ACHN (cell line): ENCODE data around the gene FAM107B.
"Not testable (repeated sequence)": the region's sequence is repeated elsewhere in the genome, so short reads cannot be mapped to it uniquely, and the experiment has no call there.

Experiments
- DNase-seq: peaks from one replicate; pipeline ENCODE4 v3.0.0-alpha.2; 2015
- in situ Hi-C: cut with HindIII; loops from 2 replicates; pipeline ENCODE4 v1.10.0; 2017; ENCODE audit warnings: low sequenced_read_pairs, low pct_ligation_motif_present, low pct_unique_long_range_greater_than_20kb

The FAM107B gene

DNA sequence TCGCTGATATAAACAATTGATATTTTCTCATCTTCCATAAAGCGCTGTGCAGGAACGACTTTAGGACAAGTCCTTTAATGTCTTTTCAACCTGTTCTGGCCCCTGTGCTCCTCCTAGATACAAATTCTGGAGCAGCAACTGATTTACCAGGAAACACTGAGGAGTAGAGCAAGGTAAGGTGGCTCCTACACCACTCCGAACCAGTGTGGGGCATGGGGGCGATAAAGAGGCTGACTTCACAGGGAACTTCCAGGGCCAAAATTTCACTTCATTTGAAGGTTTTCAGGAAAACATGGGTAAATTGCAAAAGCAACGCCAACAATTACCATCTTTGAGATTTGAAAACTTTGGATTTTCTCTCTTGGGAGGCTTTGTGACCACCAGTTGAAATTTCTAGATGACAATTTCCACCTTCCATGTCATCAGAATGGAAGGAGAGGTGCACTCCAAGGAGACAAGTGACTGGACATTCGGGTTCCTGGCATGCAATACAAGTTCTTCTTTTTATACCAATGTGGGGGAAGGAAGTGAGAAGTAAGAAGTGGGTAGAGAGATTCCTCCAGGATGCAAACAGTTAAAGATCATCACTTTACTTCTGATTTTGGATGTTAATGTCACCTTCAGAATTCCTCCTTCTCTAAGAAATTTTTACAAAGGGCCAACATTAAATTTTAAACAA is 118.5 kb downstream of the FAM107B start:
- no peak for DNase-seq
- in situ Hi-C loops: no loop called here

- in situ Hi-C loops: no loop called here
- no peak for DNase-seq
These were observed 119.8 kb downstream of the FAM107B start for GRCh38 chr10:14654821-14655382.

DNA sequence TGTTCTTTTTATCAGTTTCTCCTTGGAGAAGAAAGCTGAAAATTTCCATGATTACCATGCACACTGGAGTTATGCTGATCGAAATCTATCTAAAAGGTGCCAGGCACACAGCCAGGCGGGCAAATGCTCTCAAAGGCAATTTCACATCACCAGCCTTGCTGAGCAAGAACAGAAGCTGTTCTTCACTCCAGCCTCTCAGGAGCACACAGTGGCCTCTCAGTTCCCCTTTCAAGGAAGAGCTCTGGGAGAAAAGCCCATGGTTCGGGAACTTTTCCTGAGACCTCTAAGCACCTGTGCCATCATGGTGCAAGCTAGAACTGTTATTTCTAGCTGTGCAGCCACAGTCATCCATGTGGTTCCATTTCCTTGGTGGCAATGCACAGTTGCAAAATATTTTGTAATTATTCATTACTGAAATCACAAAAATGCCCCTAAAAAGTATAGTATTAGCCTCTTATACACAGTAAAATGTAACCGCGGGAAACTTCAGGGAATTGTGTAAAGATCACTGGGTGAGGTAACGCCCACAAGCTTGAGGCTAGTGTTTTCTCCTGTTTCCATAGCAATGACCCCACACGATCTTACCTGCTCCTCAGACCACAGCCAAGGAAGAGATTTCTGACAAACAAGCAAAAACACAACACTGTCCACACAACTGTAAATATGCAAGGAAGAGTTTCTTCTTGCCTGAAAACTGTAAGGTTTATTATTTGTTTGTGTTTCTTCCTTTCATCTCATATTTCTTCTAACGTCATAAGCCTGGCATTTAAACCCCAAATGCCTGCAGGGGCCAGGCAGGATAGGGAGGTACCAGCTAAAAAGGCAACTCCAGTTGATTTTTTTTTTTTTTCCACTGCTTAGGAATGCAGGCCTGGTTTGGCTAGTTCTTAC is 121.2 kb downstream of the FAM107B start:
- peak; percentile 22 for DNase-seq
- in situ Hi-C loops: no loop called here

- in situ Hi-C loops: no loop called here
- DNase-seq: no peak
These were observed 121.9 kb downstream of the FAM107B start for GRCh38 chr10:14652816-14653215.

- no peak for DNase-seq
- in situ Hi-C loops: no loop called here
These were observed 122.6 kb downstream of the FAM107B start for GRCh38 chr10:14652067-14652466.

- DNase-seq: no peak
- in situ Hi-C loops: no loop called here
These were observed 125.0 kb downstream of the FAM107B start for GRCh38 chr10:14649739-14650138.

- in situ Hi-C loops: no loop called here
- no peak for DNase-seq
These were observed 125.8 kb downstream of the FAM107B start for GRCh38 chr10:14648946-14649345.

- in situ Hi-C loops: no loop called here
- no peak for DNase-seq
These were observed 126.5 kb downstream of the FAM107B start for GRCh38 chr10:14648005-14648765.

DNA sequence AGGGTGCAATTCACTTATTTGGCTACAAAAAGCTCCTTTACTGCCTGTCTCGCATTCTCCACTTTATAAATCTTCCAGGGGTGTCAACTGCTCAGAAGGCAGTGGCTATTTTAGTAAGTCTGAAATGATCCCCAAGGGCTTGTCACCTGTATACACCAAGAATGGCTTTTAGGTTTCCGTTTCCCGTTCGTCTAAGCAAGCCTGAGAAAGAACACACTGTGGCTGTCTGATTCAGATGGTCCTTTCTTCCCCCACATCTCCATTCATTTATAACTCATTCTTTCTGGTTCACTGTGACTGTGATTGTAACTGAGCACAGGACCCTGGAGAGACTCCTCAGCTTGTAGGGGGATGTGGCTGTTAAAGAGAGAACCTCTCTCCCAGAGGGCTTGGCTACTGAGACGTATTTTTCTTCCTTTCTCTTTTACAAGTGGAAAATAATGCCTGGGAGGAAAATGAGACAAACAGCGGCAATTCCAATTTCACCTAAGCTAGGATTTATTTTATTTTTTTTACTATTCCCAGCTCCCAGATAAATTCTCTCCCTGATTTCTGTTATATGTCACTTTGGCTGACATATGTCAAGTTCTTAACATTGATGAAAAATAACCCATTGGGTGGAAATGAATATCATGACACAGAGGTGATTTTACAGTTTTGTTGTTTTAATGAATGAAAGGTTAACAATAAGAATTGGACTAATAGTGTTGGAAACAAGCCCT is 129.3 kb downstream of the FAM107B start:
- in situ Hi-C loops: no loop called here
- no peak for DNase-seq

DNA sequence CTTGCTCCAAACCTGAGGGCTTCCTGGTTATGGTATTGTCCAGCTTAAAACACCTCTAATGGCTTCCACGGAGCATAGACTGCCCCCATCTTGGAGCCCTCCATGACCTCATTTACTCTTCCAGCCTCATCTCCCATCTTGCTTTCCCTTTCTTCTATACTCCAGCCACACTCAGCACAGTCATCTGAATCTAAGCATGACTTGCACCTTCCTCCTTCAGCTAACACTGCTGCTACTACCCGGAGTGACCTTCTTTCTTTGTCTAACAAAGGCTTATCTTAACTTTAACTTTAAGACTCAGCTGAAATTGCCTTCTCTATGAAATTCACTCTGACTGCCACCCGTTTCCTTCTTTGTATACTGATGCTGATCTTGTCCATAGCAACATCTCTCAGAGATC is 135.1 kb downstream of the FAM107B start:
- in situ Hi-C loops: no loop called here
- DNase-seq: no peak

GRCh38 chr10:14635043-14635710 is 139.5 kb downstream of the FAM107B start:
- no peak for DNase-seq

GRCh38 chr10:14634572-14634971 is 140.1 kb downstream of the FAM107B start:
- in situ Hi-C loops, DNase-seq: not testable (repeated sequence)

More at GRCh38 chr10:14635043-14635710, 139.5 kb downstream of the FAM107B start:
- in situ Hi-C loops: no loop called here

GRCh38 chr10:14625765-14626525 is 148.8 kb downstream of the FAM107B start:
- in situ Hi-C loops: no loop called here
- no peak for DNase-seq

DNA sequence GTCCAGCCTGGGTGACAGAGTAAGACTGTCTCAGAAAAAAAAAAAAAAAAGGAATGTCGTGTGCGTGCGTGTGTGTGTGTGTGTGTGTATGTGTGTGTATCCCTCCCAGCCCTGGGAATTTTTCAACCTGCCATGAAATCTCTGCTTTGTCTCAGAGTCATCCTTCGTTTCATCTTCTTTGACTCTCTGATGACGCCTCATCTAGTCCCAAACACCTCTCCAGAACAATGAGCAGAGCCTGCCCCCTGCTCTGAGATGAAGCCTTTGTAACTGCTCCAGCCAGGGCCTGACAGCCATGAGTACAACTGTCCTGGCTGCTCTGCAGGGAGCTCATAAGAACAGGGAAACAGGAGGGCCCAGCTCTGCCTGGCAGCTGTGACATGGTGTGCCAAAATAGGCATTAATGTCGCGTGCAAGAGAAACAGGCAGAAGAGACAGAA is 149.5 kb downstream of the FAM107B start:
- DNase-seq: no peak
- in situ Hi-C loops: no loop called here

DNA sequence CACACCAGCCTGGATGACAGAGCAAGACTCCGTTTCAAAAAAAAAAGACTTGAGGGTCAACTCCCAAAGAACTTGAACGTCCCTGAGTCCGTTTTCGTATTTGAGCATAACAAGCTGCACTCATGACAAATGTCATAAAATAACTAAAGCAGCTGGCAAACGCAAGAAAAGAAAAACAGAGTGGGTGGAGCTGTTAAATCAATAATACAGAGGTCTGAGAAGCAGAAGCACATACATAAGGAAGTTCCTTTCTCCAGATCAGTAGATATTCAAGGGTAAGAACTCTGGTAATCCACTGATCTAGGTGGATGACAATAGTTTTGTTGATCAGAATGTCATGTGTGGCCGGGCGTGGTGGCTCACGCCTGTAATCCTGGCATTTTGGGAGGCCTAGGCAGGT is 150.1 kb downstream of the FAM107B start:
- DNase-seq: no peak
- in situ Hi-C loops: no loop called here

- no peak for DNase-seq
- in situ Hi-C loops: no loop called here
These were observed 150.8 kb downstream of the FAM107B start for GRCh38 chr10:14623931-14624330.

DNA sequence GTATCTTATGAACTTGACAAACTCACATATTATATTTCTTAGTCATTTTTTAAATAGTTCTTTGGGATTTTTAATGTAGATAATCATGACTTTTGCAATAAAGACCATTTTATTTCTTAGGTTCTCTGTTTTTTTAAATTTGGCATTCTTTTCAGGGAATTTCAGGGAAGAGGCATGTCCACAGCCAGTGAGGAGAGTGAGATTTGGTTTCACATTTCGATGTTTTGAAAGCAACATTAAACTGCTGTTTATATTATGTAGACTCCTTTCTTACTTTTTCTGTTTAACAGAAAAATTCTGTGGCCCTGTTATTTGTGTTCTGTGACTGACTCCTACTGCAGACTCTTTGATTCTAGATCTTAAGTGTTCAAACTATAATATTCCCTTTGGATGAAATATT is 153.7 kb downstream of the FAM107B start:
- no peak for DNase-seq
- in situ Hi-C loops: no loop called here
